ENCODE measurements around the gene KCNH5. TPM values are rescaled to one million over a fixed set of nuclear protein-coding genes. Genes with fewer than 3 reads are reported as not detected.

The KCNH5 gene
- total RNA-seq, 2 experiments from 2014 or later = not detected

- Mint-ChIP-seq H3K9me3 (peaks cover 2% of the 10 kb centered on the region), H3K36me3 (ENCODE audit: low read depth) (no peaks in the 10 kb centered on the region), H3K27me3 (no peaks in the 10 kb centered on the region), H3K4me3 (no peak overlapping the region), H3K27ac (no peak overlapping the region), H3K4me1 (no peaks in the 10 kb centered on the region)
- POLR2A ChIA-PET = no interaction called here
- DNase-seq = no peak
- CTCF ChIA-PET = no interaction called here
These were observed 386.6 kb downstream of the KCNH5 start for GRCh38 chr14:62658631-62659030.

GRCh38 chr14:62657376-62657775 is 387.9 kb downstream of the KCNH5 start:
- ChIA-PET POLR2A (no interaction called here), CTCF (no interaction called here)
- no peaks in the 10 kb centered on the region for H3K36me3 Mint-ChIP-seq (ENCODE audit: low read depth)

GRCh38 chr14:62655166-62655565 is 390.1 kb downstream of the KCNH5 start:
- H3K4me3 Mint-ChIP-seq = no peak overlapping the region
- DNase-seq = no peak
- no peak overlapping the region for H3K27ac Mint-ChIP-seq
- no peaks in the 10 kb centered on the region for H3K4me1 Mint-ChIP-seq
- H3K27me3 Mint-ChIP-seq = no peaks in the 10 kb centered on the region
- no peaks in the 10 kb centered on the region for H3K36me3 Mint-ChIP-seq (ENCODE audit: low read depth)
- H3K9me3 Mint-ChIP-seq = peaks cover 1% of the 10 kb centered on the region
- POLR2A ChIA-PET = no interaction called here
- CTCF ChIA-PET = no interaction called here

More at GRCh38 chr14:62657376-62657775, 387.9 kb downstream of the KCNH5 start:
- DNase-seq = no peak
- H3K9me3 Mint-ChIP-seq = peaks cover 2% of the 10 kb centered on the region
- no peaks in the 10 kb centered on the region for H3K4me1 Mint-ChIP-seq
- H3K27me3 Mint-ChIP-seq = no peaks in the 10 kb centered on the region
- H3K4me3 Mint-ChIP-seq = no peak overlapping the region
- no peak overlapping the region for H3K27ac Mint-ChIP-seq

GRCh38 chr14:62654641-62655040 is 390.6 kb downstream of the KCNH5 start:
- CTCF ChIA-PET = no interaction called here
- Mint-ChIP-seq H3K9me3 (no peaks in the 10 kb centered on the region), H3K27ac (no peak overlapping the region), H3K36me3 (ENCODE audit: low read depth) (no peaks in the 10 kb centered on the region), H3K27me3 (no peaks in the 10 kb centered on the region), H3K4me3 (no peak overlapping the region), H3K4me1 (no peaks in the 10 kb centered on the region)
- POLR2A ChIA-PET = no interaction called here
- DNase-seq = no peak

Other genes with a start within 250 kb of the KCNH5 start
- gene RHOJ, start 159.0 kb upstream of the KCNH5 start, total RNA-seq = not detected

Measured in activated CD4-positive, alpha-beta memory T cell treated with anti-CD3 and anti-CD28 coated beads, Interleukin-2, amount 10 ng/mL, durations not matched to agents 7 days and 5 days (primary cell).